H1 (cell line): Measurements from ENCODE around the gene ZNFX1. TPM values are rescaled to one million over a fixed set of nuclear protein-coding genes. Genes with fewer than 3 reads are reported as not detected.

ENCODE experiments used
- CTCF ChIA-PET: fragments of 300-600 bp; sonication (Branson Sonifier 250); formaldehyde crosslinking; loops from one replicate; lab custom pipeline; 2021; ENCODE audit not compliant: partially characterized antibody; lab: Charles Lee
- POLR2A ChIA-PET: fragments of 300-600 bp; sonication (Branson Sonifier 250); formaldehyde crosslinking; loops from one replicate; lab custom pipeline; 2021; ENCODE audit warnings: inconsistent platforms; ENCODE audit not compliant: partially characterized antibody; lab: Charles Lee
- DNase-seq, 2 experiments: peaks; one replicate each; pipeline versions ENCODE4 v3.0.0 to v3.0.0-alpha.2; 2010 to 2022; ENCODE audit warnings: low spot score in 2 of 2, low read depth in 1 of 2, mixed read lengths in 1 of 2
- FAIRE-seq: peaks from 2 replicates; lab custom pipeline; 2011; peaks lifted over from hg19 to GRCh38; lab: Jason Lieb, UNC
- H2AFZ ChIP-seq: 2 replicates; pipeline ENCODE4 v1.8.1; 2012; ENCODE audit warnings: low read length, inconsistent platforms
- H2AK5ac ChIP-seq: 2 replicates; pipeline ENCODE4 v1.6.1; 2013; ENCODE audit warnings: low read depth, low read length
- H2BK120ac ChIP-seq: replicated peaks from 2 replicates; pipeline ENCODE3; 2013; ENCODE audit warnings: low read depth, low read length, inconsistent platforms
- H2BK12ac ChIP-seq: 2 replicates; pipeline ENCODE4 v1.6.1; 2013; ENCODE audit warnings: low read depth, low read length
- H2BK15ac ChIP-seq: 2 replicates; pipeline ENCODE4 v1.6.1; 2013; ENCODE audit warnings: low read length
- H2BK20ac ChIP-seq: 2 replicates; pipeline ENCODE4 v1.6.1; 2013; ENCODE audit warnings: low read length
- H2BK5ac ChIP-seq: 2 replicates; pipeline ENCODE4 v1.6.1; 2013; ENCODE audit warnings: low read depth, low read length
- H3K14ac ChIP-seq: 2 replicates; pipeline ENCODE4 v1.6.1; 2013; ENCODE audit warnings: inconsistent platforms; ENCODE audit not compliant: insufficient read length
- H3K18ac ChIP-seq: 2 replicates; pipeline ENCODE4 v1.6.1; 2013; ENCODE audit warnings: low read length; ENCODE audit errors: extremely low read depth
- H3K23ac ChIP-seq: 2 replicates; pipeline ENCODE4 v1.6.1; 2013; ENCODE audit warnings: inconsistent platforms; ENCODE audit not compliant: insufficient read length
- H3K23me2 ChIP-seq: 2 replicates; pipeline ENCODE4 v1.6.1; 2013; ENCODE audit warnings: low read depth, low read length
- H3K27ac ChIP-seq: 2 replicates; pipeline ENCODE4 v1.6.1; 2011; ENCODE audit warnings: low read depth, low read length, inconsistent platforms
- H3K27me3 ChIP-seq, 4 experiments: replicated peaks in 1 of 4; 1 replicate in 1 of 4; 2 replicates in 3 of 4; pipeline versions ENCODE4 v1.6.1 to v1.8.1; 2011 to 2013; ENCODE audit warnings: low read length in 3 of 4, mild to moderate bottlenecking in 3 of 4, inconsistent platforms in 2 of 4, mixed read lengths in 2 of 4, moderate library complexity in 1 of 4; ENCODE audit not compliant: control insufficient read depth in 3 of 4, insufficient read depth in 3 of 4; ENCODE audit errors: extremely low read depth in 1 of 4
- H3K36me3 ChIP-seq, 4 experiments: 2 replicates each; pipeline versions ENCODE4 v1.6.1 to v1.8.1; 2011 to 2013; ENCODE audit warnings: mild to moderate bottlenecking in 4 of 4, low read length in 3 of 4, moderate library complexity in 2 of 4, control low read depth in 1 of 4, inconsistent platforms in 1 of 4; ENCODE audit not compliant: insufficient read depth in 4 of 4, control insufficient read depth in 2 of 4
- H3K4ac ChIP-seq: replicated peaks from 2 replicates; pipeline ENCODE3; 2013; ENCODE audit warnings: low read length, low read depth, mixed read lengths, inconsistent platforms; ENCODE audit not compliant: insufficient read length
- H3K4me1 ChIP-seq, 4 experiments: replicated peaks in 1 of 4; 1 replicate in 1 of 4; 2 replicates in 3 of 4; pipeline versions ENCODE4 v1.6.1 to v1.8.1; 2011 to 2013; ENCODE audit warnings: low read length in 3 of 4, inconsistent platforms in 2 of 4, mixed read lengths in 1 of 4; ENCODE audit not compliant: insufficient read depth in 4 of 4, control insufficient read depth in 3 of 4
- H3K4me2 ChIP-seq, 2 experiments: 2 replicates each; pipeline versions ENCODE4 v1.6.1 to v1.8.1; 2011 to 2013; ENCODE audit warnings: low read depth in 2 of 2, low read length in 2 of 2, control low read depth in 1 of 2, inconsistent platforms in 1 of 2, mild to moderate bottlenecking in 1 of 2; ENCODE audit not compliant: insufficient read depth in 1 of 2
- H3K4me3 ChIP-seq, 4 experiments: fragments of 200-600, 300-600 bp in 1 of 4; sonication (generic), shearing (Covaris generic), sonication (Bioruptor Twin) in 1 of 4; 2 replicates each; pipeline versions ENCODE4 v1.5.1 to v1.8.1; 2011 to 2016; ENCODE audit warnings: low read length in 4 of 4, low read depth in 3 of 4, control low read depth in 2 of 4, inconsistent platforms in 2 of 4, mild to moderate bottlenecking in 2 of 4, mixed read lengths in 1 of 4, moderate library complexity in 1 of 4; ENCODE audit not compliant: insufficient read depth in 2 of 4; ENCODE audit errors: extremely low read depth in 1 of 4
- H3K56ac ChIP-seq: replicated peaks from 2 replicates; pipeline ENCODE3; 2013; ENCODE audit warnings: low read depth, mild to moderate bottlenecking, mixed read lengths, low read length, inconsistent platforms; ENCODE audit not compliant: insufficient read length
- H3K79me1 ChIP-seq: 2 replicates; pipeline ENCODE4 v1.6.1; 2013; ENCODE audit warnings: low read depth, low read length, control low read depth
- H3K79me2 ChIP-seq, 2 experiments: 2 replicates each; pipeline versions ENCODE4 v1.6.1 to v1.8.1; 2012 to 2013; ENCODE audit warnings: low read length in 2 of 2, mild to moderate bottlenecking in 2 of 2, inconsistent platforms in 1 of 2; ENCODE audit not compliant: insufficient read depth in 2 of 2, control insufficient read depth in 1 of 2
- H3K9ac ChIP-seq, 4 experiments: replicated peaks in 1 of 4; 1 replicate in 1 of 4; 2 replicates in 3 of 4; pipeline versions ENCODE4 v1.6.1 to v1.8.1; 2011 to 2013; ENCODE audit warnings: low read depth in 3 of 4, low read length in 3 of 4, control low read depth in 2 of 4, mild to moderate bottlenecking in 2 of 4, moderate library complexity in 2 of 4, inconsistent platforms in 1 of 4; ENCODE audit errors: extremely low read depth in 1 of 4
- H3K9me3 ChIP-seq, 2 experiments: 2 replicates each; pipeline versions ENCODE4 v1.6.1 to v1.8.1; 2012 to 2013; ENCODE audit warnings: mild to moderate bottlenecking in 2 of 2, moderate library complexity in 2 of 2, control low read depth in 1 of 2, inconsistent platforms in 1 of 2, low read depth in 1 of 2, low read length in 1 of 2, mixed read lengths in 1 of 2; ENCODE audit not compliant: insufficient read depth in 2 of 2
- H4K20me1 ChIP-seq, 2 experiments: replicated peaks in 1 of 2; 2 replicates each; pipeline versions ENCODE3 to v1.8.1; 2011 to 2013; ENCODE audit warnings: inconsistent platforms in 2 of 2, low read length in 2 of 2, mild to moderate bottlenecking in 1 of 2; ENCODE audit not compliant: insufficient read depth in 2 of 2, control insufficient read depth in 1 of 2
- H4K5ac ChIP-seq: 2 replicates; pipeline ENCODE4 v1.6.1; 2013; ENCODE audit warnings: low read length, low read depth, mixed read lengths, inconsistent platforms; ENCODE audit not compliant: insufficient read length
- H4K8ac ChIP-seq: 2 replicates; pipeline ENCODE4 v1.8.0; 2013; ENCODE audit warnings: mild to moderate bottlenecking, moderate library complexity, low read length, inconsistent platforms; ENCODE audit not compliant: insufficient read depth; ENCODE audit errors: extremely low read depth
- H4K91ac ChIP-seq: replicated peaks from 2 replicates; pipeline ENCODE3; 2013; ENCODE audit warnings: low read length, mixed read lengths, inconsistent platforms; ENCODE audit not compliant: insufficient read length
- POU5F1 ChIP-seq: IDR thresholded peaks from 2 replicates; pipeline ENCODE4 v1.6.1; 2011; ENCODE audit warnings: low read depth, mild to moderate bottlenecking, low read length, moderate library complexity
- RFX5 ChIP-seq: IDR thresholded peaks from 2 replicates; pipeline ENCODE4 v1.6.1; 2011; ENCODE audit warnings: low read depth, low read length, improper control_type of control experiment, borderline replicate concordance
- SIN3A ChIP-seq, 2 experiments: IDR thresholded peaks in 1 of 2; conservative IDR thresholded peaks in 1 of 2; 2 replicates each; pipeline ENCODE4 v1.6.1; 2011 to 2012; ENCODE audit warnings: low read length in 2 of 2, improper control_type of control experiment in 1 of 2, low read depth in 1 of 2, mild to moderate bottlenecking in 1 of 2
- TEAD4 ChIP-seq: IDR thresholded peaks from 2 replicates; pipeline ENCODE4 v1.6.1; 2012; ENCODE audit warnings: low read depth, low read length, inconsistent platforms, mixed read lengths
- WGBS, 2 experiments: shearing (Covaris generic) in 1 of 2; methylation state at CpG; one replicate each; pipeline versions ENCODE4 v1.1.6 to v1.1.7; 2013 to 2015; ENCODE audit warnings: low lambda C conversion rate in 2 of 2, mixed read lengths in 2 of 2, inconsistent platforms in 1 of 2, low coverage in 1 of 2, missing lambda C conversion rate in 1 of 2; ENCODE audit not compliant: insufficient replicate concordance in 2 of 2, insufficient coverage in 1 of 2, insufficient read length in 1 of 2; ENCODE audit errors: extremely low coverage in 1 of 2, missing lambda C conversion rate in 1 of 2; 5-methylcytosine and 5-hydroxymethylcytosine counted together
- polyA plus RNA-seq, 7 experiments: library from polyadenylated mRNA; depleted of rRNA in 3 of 7; stranded (reverse) in 5 of 7; unstranded in 2 of 7; fragments of >200 nt in 5 of 7; fragments of 200-250 nt in 2 of 7; gene quantifications; 1 replicate in 5 of 7; 2 replicates in 1 of 7; 4 replicates in 1 of 7; pipeline versions ENCODE4 v1.2.1 to v1.2.3, GENCODE V29; 2011 to 2013; ENCODE audit warnings: missing spikeins in 2 of 7, mixed read lengths in 2 of 7
- total RNA-seq: library from RNA; stranded (reverse); fragmentation: NEBNext Ultra II Directional; extraction: Animal tissue kit (Norgen Biotek cat#: 25700); gene quantifications from 2 replicates; pipeline ENCODE4 v1.2.1, GENCODE V29; 2021

Gene ZNFX1
- total and polyA plus RNA-seq, 2 of the 8 experiments (the other 6 are each of a cell fraction or from before 2014, with no cell fraction given), result 3.1 to 11.3 TPM

GRCh38 chr20:49256261-49256660 is 21.6 kb downstream of the ZNFX1 start:
- H2AK5ac ChIP-seq, result no peak overlapping the region
- no peaks in the 10 kb centered on the region for H3K4me1 ChIP-seq
- H2BK20ac ChIP-seq, result no peak overlapping the region
- H2BK5ac ChIP-seq, result no peak overlapping the region
- no peak overlapping the region for H3K27ac ChIP-seq
- H3K18ac ChIP-seq, result no peak overlapping the region
- no peak overlapping the region for H3K4me2 ChIP-seq
- FAIRE-seq (no peak), DNase-seq (no peak)
- no peak overlapping the region for H3K9ac ChIP-seq
- no peak overlapping the region for H3K56ac ChIP-seq
- H4K8ac ChIP-seq, result no peak overlapping the region
- H2BK15ac ChIP-seq, result no peak overlapping the region
- no peak overlapping the region for H3K14ac ChIP-seq
- ChIA-PET CTCF (interaction anchor here (4.0 kb wide), 1 partner anchor 12 kb away, joined by 41 read pairs; no protein-coding TSS in a partner anchor), POLR2A (interaction anchor here (1.1 to 5.0 kb wide), 3 partner anchors 9 to 24 kb away, joined by 3 to 25 read pairs (median 7); no protein-coding TSS in a partner anchor)
- no peak overlapping the region for H2AFZ ChIP-seq
- H4K5ac ChIP-seq, result no peak overlapping the region
- no peak overlapping the region for H2BK120ac ChIP-seq
- H3K36me3 ChIP-seq, result peaks cover 20 to 70% (median 53%) of the 10 kb centered on the region in 4 experiments
- no peak overlapping the region for H3K4me3 ChIP-seq
- H4K20me1 ChIP-seq, result peaks cover 0 to 1% of the 10 kb centered on the region in 2 experiments
- H3K23me2 ChIP-seq, result no peaks in the 10 kb centered on the region; the same call in 1 of the 2 replicates
- no peaks in the 10 kb centered on the region for H3K79me1 ChIP-seq
- H3K4ac ChIP-seq, result no peak overlapping the region
- no peak overlapping the region for H3K23ac ChIP-seq
- H3K79me2 ChIP-seq, result no peaks in the 10 kb centered on the region
- H4K91ac ChIP-seq, result no peak overlapping the region
- H3K9me3 ChIP-seq, result no peaks in the 10 kb centered on the region
- no peak overlapping the region for H2BK12ac ChIP-seq
- WGBS, 2 experiments, result 92% methylated on average over 6 of the region's 6 CpGs; no CpG with 5 or more reads in 1 of the 2 experiments
- no peaks in the 10 kb centered on the region for H3K27me3 ChIP-seq
- TF ChIP-seq SIN3A (conservative IDR thresholded peaks at IDR 0.05 in 1 of 2, IDR thresholded peaks at IDR 0.05 in 1 of 2; ENCODE audit: low read depth in 1 of 2, low read length in 2 of 2), result no peak
- no peak for TF ChIP-seq POU5F1
- no peak for TF ChIP-seq RFX5
- no peak for TF ChIP-seq TEAD4
